ENCODE results near the gene DROSHA. TPM values are rescaled to one million over a fixed set of nuclear protein-coding genes. Genes with fewer than 3 reads are reported as not detected.

The DROSHA gene
- total RNA-seq, 2 experiments from 2014 or later, result 66.7 to 87.4 TPM

DNA sequence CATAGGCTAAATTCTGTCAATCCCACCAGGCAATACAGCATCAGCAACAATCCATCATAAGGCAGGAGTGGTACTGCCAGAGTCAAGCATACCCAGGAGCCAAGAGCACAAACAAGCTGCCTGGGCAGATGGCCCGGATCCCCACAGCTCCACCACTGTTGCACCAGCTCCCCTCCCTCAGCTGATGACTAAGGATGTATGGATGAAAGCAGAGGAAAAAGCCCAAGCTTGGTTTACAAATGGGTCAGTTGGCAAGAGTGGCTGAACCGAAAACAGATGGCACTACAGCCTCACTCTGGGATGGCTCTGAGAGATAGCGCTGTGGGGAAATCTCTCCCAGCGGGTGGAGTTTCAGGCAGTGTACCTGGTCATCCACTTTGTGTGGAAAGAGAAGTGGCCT lies 29.4 kb downstream of the DROSHA start:
- Mint-ChIP-seq H3K9me3 (no peaks in the 10 kb centered on the region), H3K27ac (no peak overlapping the region), H3K4me3 (no peak overlapping the region), H3K27me3 (no peaks in the 10 kb centered on the region), H3K36me3 (peaks cover 37% of the 10 kb centered on the region), H3K4me1 (peaks cover 2% of the 10 kb centered on the region)
- ATAC-seq (ENCODE audit: low read depth) (no peak), DNase-seq (no peak)
- POLR2A ChIA-PET, result no interaction called here

DNA sequence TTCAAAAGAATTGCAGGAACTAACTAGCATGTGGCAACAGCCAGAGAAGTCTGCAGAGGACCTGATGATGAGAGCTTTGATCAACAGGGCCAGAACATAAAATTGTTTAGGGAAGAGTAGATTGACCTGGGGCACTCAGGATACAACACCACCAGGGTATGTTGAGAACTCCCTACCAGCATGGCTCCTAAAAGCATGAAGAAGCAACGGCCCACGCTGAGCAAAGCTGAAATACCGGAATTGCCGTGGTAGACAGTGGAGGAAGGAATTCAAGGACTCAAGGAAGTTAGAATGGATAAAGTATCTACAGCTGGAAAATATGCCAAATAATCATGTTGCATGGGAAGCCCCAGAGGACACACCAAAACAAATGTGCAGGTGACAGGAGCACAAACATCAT lies 31.6 kb downstream of the DROSHA start:
- no peak overlapping the region for H3K27ac Mint-ChIP-seq
- POLR2A ChIA-PET, result no interaction called here
- no peak for DNase-seq
- no peak overlapping the region for H3K4me3 Mint-ChIP-seq
- no peak for ATAC-seq (ENCODE audit: low read depth)
- H3K4me1 Mint-ChIP-seq, result peaks cover 2% of the 10 kb centered on the region
- no peaks in the 10 kb centered on the region for H3K9me3 Mint-ChIP-seq
- H3K36me3 Mint-ChIP-seq, result peaks cover 36% of the 10 kb centered on the region
- H3K27me3 Mint-ChIP-seq, result no peaks in the 10 kb centered on the region

DNA sequence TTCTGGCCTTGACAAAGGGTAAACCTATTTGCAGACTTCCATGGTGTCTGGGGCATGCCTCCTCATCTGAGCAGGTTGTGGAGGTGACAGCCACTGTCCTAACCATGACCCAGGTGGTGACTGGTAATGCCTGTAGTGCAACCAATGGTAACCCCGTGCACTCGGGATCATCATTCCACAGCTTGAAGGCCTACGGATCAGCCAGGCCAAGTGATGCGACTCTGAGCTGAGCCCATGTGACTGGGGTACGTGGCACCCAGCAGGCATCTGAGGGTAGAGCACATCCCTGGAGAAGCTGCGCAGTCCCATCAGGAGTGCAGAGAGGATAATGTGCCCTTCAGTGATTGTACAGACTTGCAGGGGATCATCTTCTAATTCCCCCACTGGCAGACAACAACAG lies 35.0 kb downstream of the DROSHA start:
- H3K9me3 Mint-ChIP-seq, result no peaks in the 10 kb centered on the region
- ATAC-seq (ENCODE audit: low read depth), result no peak
- no peak overlapping the region for H3K27ac Mint-ChIP-seq
- H3K4me1 Mint-ChIP-seq, result peaks cover 2% of the 10 kb centered on the region
- no peak for DNase-seq
- H3K36me3 Mint-ChIP-seq, result peaks cover 30% of the 10 kb centered on the region
- H3K4me3 Mint-ChIP-seq, result no peak overlapping the region
- POLR2A ChIA-PET, result no interaction called here
- no peaks in the 10 kb centered on the region for H3K27me3 Mint-ChIP-seq

DNA sequence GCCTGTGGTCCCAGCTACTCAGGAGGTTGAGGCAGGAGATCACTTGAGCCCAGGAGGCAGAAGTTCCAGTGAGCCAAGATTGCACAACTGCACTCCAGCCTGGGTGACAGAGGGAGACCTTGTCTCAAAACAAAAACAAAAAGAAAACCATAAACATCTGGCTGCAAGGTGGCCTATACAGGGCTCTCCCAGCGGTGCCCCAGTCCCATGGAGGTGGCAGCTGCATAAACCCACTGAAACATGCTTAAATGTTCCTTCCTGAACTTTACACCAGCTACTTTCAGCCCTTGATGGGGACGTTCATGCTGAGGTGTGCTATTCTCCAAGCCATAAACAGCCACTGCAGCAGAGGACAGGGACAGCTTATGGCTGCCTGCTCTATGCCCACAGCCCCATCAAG lies 35.6 kb downstream of the DROSHA start:
- H3K4me3 Mint-ChIP-seq, result no peak overlapping the region
- H3K27me3 Mint-ChIP-seq, result no peaks in the 10 kb centered on the region
- peaks cover 31% of the 10 kb centered on the region for H3K36me3 Mint-ChIP-seq
- peaks cover 2% of the 10 kb centered on the region for H3K4me1 Mint-ChIP-seq
- no peaks in the 10 kb centered on the region for H3K9me3 Mint-ChIP-seq
- DNase-seq, result no peak
- no peak overlapping the region for H3K27ac Mint-ChIP-seq
- no peak for ATAC-seq (ENCODE audit: low read depth)
- POLR2A ChIA-PET, result no interaction called here

DNA sequence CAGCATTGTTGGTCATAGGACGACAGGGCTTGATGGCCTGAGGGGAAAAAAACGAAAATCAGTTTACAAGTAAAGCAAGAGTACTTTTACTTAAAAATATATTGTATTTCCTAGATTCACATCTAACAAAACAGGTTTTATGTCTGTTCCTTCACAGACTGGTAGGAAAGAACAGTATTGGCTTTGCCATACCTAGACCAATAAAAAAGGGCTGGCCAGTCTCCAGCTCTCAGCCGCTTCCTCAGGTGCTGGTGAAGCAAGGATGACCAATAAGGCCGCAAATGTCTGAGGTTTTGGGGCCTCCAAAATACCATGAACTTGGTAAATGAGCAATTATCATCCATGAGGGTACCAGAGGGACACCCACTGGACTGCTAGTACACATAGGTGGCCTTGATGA lies 36.6 kb downstream of the DROSHA start:
- H3K4me3 Mint-ChIP-seq, result no peak overlapping the region
- peaks cover 2% of the 10 kb centered on the region for H3K4me1 Mint-ChIP-seq
- H3K36me3 Mint-ChIP-seq, result peaks cover 33% of the 10 kb centered on the region
- H3K9me3 Mint-ChIP-seq, result no peaks in the 10 kb centered on the region
- H3K27me3 Mint-ChIP-seq, result no peaks in the 10 kb centered on the region
- POLR2A ChIA-PET, result no interaction called here
- DNase-seq (no peak), ATAC-seq (ENCODE audit: low read depth) (no peak)
- H3K27ac Mint-ChIP-seq, result no peak overlapping the region

DNA sequence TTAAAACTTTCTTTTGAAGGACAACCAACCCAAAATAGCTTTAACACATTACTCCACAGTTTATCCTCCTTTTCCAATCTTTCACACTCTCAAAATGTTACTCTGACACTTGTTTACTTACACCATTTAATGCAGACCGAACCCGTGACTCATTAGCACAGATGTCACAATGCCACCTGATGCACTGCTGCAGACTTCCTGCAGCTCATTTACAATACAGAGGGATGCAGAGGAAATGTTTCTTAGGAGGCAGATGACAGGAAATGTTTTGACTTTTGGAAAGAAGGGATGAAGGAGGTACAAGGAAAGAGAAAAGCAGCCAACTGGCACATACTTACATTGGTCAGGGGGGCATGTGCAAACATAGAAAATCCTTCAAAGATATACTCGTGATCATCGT lies 39.0 kb downstream of the DROSHA start:
- Mint-ChIP-seq H3K27ac (no peak overlapping the region), H3K36me3 (peaks cover 26% of the 10 kb centered on the region), H3K9me3 (no peaks in the 10 kb centered on the region), H3K4me1 (no peaks in the 10 kb centered on the region), H3K4me3 (no peak overlapping the region), H3K27me3 (no peaks in the 10 kb centered on the region)
- ATAC-seq (ENCODE audit: low read depth) (no peak), DNase-seq (no peak)
- POLR2A ChIA-PET, result no interaction called here

DNA sequence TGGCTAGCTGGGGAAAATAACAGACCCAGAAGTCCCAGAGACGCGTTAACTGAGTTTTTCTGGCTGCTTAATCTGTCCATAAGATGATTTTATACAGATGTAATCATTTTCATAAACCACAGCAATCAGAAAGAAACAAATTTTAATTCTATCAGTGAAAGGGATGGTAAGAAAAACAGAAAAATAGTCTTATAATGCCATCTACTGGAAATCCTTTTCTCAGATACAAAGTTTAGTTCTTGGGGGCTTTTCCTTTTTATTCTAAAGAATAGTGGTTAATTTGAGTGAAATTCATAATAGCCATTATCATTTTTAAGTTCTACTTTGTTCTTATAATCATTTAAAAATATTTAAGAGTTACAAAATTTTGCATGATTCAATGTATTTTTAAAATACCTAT lies 44.4 kb downstream of the DROSHA start:
- no peak overlapping the region for H3K27ac Mint-ChIP-seq
- no peaks in the 10 kb centered on the region for H3K4me1 Mint-ChIP-seq

DNA sequence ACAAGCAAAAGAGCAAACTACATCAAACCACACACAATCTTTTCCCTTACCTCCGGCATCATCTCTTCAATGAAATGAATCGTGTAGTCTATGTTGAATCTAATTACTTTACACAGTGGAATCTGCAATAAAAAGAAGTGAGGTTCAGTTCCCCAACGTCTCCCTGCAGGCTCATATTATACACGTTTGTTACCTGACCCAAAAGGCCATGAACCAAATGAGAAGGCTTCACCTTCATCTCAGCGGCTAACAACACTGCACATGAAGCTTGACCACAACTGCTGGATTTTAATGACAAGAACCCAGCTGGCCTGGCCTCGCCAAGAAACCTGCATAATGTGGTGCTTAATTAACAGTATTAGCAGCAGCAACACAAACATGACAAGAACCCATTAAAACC lies 45.5 kb downstream of the DROSHA start:
- no peak overlapping the region for H3K4me3 Mint-ChIP-seq
- DNase-seq, result no peak
- no peaks in the 10 kb centered on the region for H3K4me1 Mint-ChIP-seq
- no peaks in the 10 kb centered on the region for H3K27me3 Mint-ChIP-seq
- POLR2A ChIA-PET, result no interaction called here
- ATAC-seq (ENCODE audit: low read depth), result no peak
- peaks cover 26% of the 10 kb centered on the region for H3K36me3 Mint-ChIP-seq
- no peak overlapping the region for H3K27ac Mint-ChIP-seq
- H3K9me3 Mint-ChIP-seq, result no peaks in the 10 kb centered on the region

More for the DNA sequence above, 44.4 kb downstream of the DROSHA start:
- H3K4me3 Mint-ChIP-seq, result no peak overlapping the region
- no peaks in the 10 kb centered on the region for H3K27me3 Mint-ChIP-seq
- POLR2A ChIA-PET, result no interaction called here
- peaks cover 28% of the 10 kb centered on the region for H3K36me3 Mint-ChIP-seq
- ATAC-seq (ENCODE audit: low read depth) (no peak), DNase-seq (no peak)
- H3K9me3 Mint-ChIP-seq, result no peaks in the 10 kb centered on the region

DNA sequence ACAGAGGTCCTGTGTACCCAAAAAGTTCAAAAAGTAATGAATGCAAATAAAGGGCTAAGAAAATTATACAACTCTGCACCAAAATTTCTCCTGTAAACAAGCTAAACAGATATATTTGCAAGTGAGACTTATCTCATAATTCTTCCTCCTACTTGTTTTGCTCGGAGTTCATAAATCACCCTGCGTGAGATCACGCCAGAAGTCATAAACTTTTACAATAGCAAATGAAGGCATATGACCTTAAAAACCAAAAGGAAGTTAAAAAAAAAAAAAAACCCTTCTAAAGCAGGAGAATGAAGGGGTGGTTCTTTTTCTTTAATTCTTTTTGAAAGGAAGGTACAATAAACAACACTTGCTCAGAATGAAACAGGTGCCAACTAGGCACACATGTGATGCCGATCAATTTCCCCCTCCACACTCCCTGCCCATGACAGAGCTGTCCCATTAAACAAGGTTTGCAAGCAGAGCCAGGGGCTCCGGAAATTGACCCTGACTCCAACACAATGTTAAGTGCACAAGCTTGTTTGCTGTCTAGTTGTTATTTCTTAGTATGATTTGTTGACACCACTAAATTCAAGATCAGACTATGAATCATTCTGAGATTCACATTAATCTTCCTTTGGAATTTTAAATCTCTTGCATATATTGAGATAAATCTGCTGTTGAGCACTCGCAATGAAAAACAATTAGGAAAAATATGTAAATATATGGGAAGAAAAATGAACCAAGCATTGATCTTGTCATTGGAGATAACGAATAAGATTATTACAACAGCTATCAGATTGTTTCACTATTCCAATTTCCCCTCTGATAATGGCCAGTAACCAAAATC lies 46.3 kb downstream of the DROSHA start:
- Mint-ChIP-seq H3K27ac (no peak overlapping the region), H3K36me3 (peaks cover 22% of the 10 kb centered on the region), H3K9me3 (no peaks in the 10 kb centered on the region), H3K27me3 (no peaks in the 10 kb centered on the region), H3K4me3 (no peak overlapping the region), H3K4me1 (no peaks in the 10 kb centered on the region)
- ATAC-seq (ENCODE audit: low read depth) (no peak), DNase-seq (no peak)
- POLR2A ChIA-PET, result interaction anchor here (0.6 kb wide), 1 partner anchor 1798 kb away, joined by 4 read pairs; no protein-coding TSS in a partner anchor

DNA sequence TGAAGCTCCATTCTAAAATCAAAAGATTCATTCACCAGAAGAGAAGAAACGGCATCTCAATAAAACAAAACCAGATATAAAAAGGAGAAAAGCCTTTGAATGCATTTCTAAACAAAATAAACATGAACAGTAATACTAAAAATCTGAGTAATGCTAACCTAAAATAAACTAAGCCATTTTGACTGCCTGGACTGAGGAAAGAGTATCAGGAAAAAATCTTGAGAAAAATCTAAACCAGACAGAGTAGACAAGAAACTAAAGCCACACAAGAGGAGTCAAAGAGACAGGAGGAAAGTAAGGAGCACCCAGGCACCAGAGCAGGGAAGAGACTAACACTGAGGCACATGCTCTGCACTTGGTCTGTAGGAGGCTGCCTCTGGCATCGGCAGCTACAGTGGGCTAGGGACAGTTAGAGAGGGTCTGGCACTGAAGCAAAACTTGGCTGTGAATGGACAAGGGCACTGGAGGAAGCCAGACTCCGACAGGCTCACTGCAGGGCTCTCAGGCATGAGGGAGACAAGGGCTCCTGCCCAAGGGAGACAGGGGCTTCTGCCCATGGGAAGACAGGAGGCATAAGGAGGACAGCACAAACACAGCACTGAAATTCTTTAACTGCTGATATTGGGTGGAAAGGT lies 50.2 kb downstream of the DROSHA start:
- DNase-seq (no peak), ATAC-seq (ENCODE audit: low read depth) (no peak)
- Mint-ChIP-seq H3K36me3 (peaks cover 21% of the 10 kb centered on the region), H3K27me3 (no peaks in the 10 kb centered on the region), H3K27ac (no peak overlapping the region), H3K4me3 (no peak overlapping the region), H3K9me3 (no peaks in the 10 kb centered on the region), H3K4me1 (no peaks in the 10 kb centered on the region)
- POLR2A ChIA-PET, result no interaction called here

DNA sequence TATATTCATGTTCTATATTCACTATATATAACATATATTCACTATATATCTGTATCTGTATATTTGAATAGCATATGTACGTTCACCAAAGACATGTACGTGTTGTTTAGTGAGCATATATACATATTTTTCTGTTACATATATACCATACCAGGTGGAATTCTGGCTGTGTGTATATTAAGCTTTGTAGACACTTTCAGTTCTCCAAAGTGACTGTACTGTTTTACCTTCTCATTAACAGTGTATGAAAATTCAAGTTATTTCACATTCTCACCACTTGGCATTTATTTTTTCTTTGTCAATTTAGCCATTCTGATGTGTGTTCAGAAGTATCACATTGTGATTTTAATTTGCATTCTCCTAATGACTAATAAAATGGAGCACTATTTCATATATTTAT lies 52.2 kb downstream of the DROSHA start:
- H3K27ac Mint-ChIP-seq, result no peak overlapping the region
- POLR2A ChIA-PET, result no interaction called here
- no peaks in the 10 kb centered on the region for H3K27me3 Mint-ChIP-seq
- no peak for ATAC-seq (ENCODE audit: low read depth)
- H3K4me1 Mint-ChIP-seq, result no peaks in the 10 kb centered on the region
- DNase-seq, result no peak
- no peaks in the 10 kb centered on the region for H3K9me3 Mint-ChIP-seq
- no peak overlapping the region for H3K4me3 Mint-ChIP-seq
- H3K36me3 Mint-ChIP-seq, result peaks cover 25% of the 10 kb centered on the region

DNA sequence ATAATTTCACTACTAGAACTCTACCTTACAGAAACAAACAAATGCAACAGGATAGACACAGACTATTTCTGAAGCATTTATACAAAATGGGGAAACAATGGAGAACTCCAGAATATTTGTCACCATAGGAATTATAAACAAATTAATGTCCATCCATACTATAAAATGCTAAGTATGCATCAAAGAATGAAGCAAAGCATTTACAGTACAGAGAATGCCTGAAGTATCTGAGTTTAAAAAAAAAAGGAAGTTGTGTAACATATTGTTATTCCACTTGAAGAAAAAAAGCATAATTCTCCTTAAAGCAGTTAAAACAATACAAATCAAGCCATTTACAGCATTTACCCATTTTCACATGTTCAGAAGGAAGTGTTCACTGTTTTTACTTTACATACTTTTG lies 53.0 kb downstream of the DROSHA start:
- Mint-ChIP-seq H3K27ac (no peak overlapping the region), H3K4me1 (no peaks in the 10 kb centered on the region), H3K27me3 (no peaks in the 10 kb centered on the region), H3K9me3 (no peaks in the 10 kb centered on the region), H3K4me3 (no peak overlapping the region), H3K36me3 (peaks cover 24% of the 10 kb centered on the region)
- DNase-seq (no peak), ATAC-seq (ENCODE audit: low read depth) (no peak)
- POLR2A ChIA-PET, result no interaction called here

DNA sequence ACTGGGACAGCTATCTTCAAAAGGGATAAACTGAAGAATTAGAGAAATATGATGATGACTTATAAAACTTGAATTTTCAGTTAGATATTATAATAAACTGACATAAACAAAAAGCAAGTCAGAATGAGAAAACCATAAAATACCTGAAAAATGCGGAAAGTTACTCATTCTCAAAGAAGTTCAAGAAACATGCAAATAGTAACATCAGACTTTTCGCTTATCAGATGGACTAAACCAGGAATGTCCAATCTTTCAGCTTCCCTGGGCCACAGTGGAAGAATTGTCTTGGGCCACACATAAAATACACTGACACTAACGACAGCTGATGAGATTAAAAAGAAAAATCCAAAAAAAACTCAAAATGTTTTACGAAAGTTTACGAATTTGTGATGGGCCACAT lies 53.9 kb downstream of the DROSHA start:
- no peaks in the 10 kb centered on the region for H3K4me1 Mint-ChIP-seq
- H3K27ac Mint-ChIP-seq, result no peak overlapping the region
- POLR2A ChIA-PET, result no interaction called here
- peaks cover 28% of the 10 kb centered on the region for H3K36me3 Mint-ChIP-seq
- H3K27me3 Mint-ChIP-seq, result no peaks in the 10 kb centered on the region
- H3K4me3 Mint-ChIP-seq, result no peak overlapping the region
- DNase-seq (no peak), ATAC-seq (ENCODE audit: low read depth) (no peak)
- no peaks in the 10 kb centered on the region for H3K9me3 Mint-ChIP-seq

DNA sequence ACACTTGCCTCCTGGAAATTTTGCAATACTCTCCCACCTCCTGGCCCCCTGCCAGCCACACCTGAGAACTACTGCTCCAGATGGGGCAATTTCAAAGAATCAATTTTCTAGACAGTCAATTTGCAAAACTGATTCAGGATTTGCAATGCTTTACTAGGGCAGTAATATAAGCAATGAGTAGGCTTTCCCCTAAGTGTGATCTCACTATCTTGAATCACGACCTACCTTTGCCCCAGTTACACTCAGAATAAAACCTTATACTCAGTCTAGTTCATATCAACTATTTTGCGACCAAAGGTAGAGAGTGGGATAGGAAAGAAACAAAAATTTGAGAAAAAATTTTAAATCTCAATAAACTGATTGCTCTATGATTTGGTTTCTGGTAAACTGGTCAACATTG lies 54.4 kb downstream of the DROSHA start:
- Mint-ChIP-seq H3K36me3 (peaks cover 29% of the 10 kb centered on the region), H3K4me3 (no peak overlapping the region), H3K27me3 (no peaks in the 10 kb centered on the region), H3K4me1 (no peaks in the 10 kb centered on the region), H3K27ac (no peak overlapping the region), H3K9me3 (no peaks in the 10 kb centered on the region)
- no peak for DNase-seq
- POLR2A ChIA-PET, result no interaction called here
- no peak for ATAC-seq (ENCODE audit: low read depth)
